Muscle layer of duodenum (tissue), 2 donors: ENCODE measurements around the gene TCF7L1.

ENCODE experiments used
- H3K27ac ChIP-seq: one replicate; pipeline ENCODE4 v1.7.0; 2013; ENCODE audit warnings: mild to moderate bottlenecking, low read length
- H3K27me3 ChIP-seq: one replicate; pipeline ENCODE4 v1.7.0; 2013; ENCODE audit warnings: low read depth, mild to moderate bottlenecking, control low read depth, low read length
- H3K36me3 ChIP-seq, 2 donors: one replicate each; pipeline ENCODE4 v1.7.0; 2013; ENCODE audit warnings: low read length in 2 of 2, control low read depth in 1 of 2, mild to moderate bottlenecking in 1 of 2; ENCODE audit not compliant: insufficient read depth in 2 of 2, control insufficient read depth in 1 of 2
- H3K4me1 ChIP-seq, 2 donors: one replicate each; pipeline ENCODE4 v1.7.0; 2013; ENCODE audit warnings: low read length in 2 of 2, mild to moderate bottlenecking in 2 of 2, control low read depth in 1 of 2, moderate library complexity in 1 of 2; ENCODE audit not compliant: insufficient read depth in 2 of 2, control insufficient read depth in 1 of 2
- H3K4me3 ChIP-seq, 2 donors: one replicate each; pipeline ENCODE4 v1.7.0; 2013; ENCODE audit warnings: low read length in 2 of 2, low read depth in 1 of 2, mild to moderate bottlenecking in 1 of 2
- H3K9me3 ChIP-seq, 2 donors: one replicate each; pipeline ENCODE4 v1.7.0; 2013; ENCODE audit warnings: low read length in 2 of 2, control low read depth in 1 of 2, mild to moderate bottlenecking in 1 of 2; ENCODE audit not compliant: control insufficient read depth in 1 of 2
- donor health status: healthy.

The TCF7L1 gene

GRCh38 chr2:85234868-85235267 lies 101.7 kb downstream of the TCF7L1 start:
- no peak overlapping the region for H3K4me3 ChIP-seq
- H3K27me3 ChIP-seq, result no peaks in the 10 kb centered on the region
- H3K27ac ChIP-seq, result no peak overlapping the region
- no peaks in the 10 kb centered on the region for H3K36me3 ChIP-seq
- H3K9me3 ChIP-seq, result no peaks in the 10 kb centered on the region
- H3K4me1 ChIP-seq, result peaks cover 0 to 15% of the 10 kb centered on the region in 2 donors

GRCh38 chr2:85235281-85235680 lies 102.1 kb downstream of the TCF7L1 start:
- no peaks in the 10 kb centered on the region for H3K27me3 ChIP-seq
- no peak overlapping the region for H3K4me3 ChIP-seq
- no peaks in the 10 kb centered on the region for H3K36me3 ChIP-seq
- H3K9me3 ChIP-seq, result no peaks in the 10 kb centered on the region
- no peak overlapping the region for H3K27ac ChIP-seq
- peaks cover 0 to 18% of the 10 kb centered on the region in 2 donors for H3K4me1 ChIP-seq

GRCh38 chr2:85236084-85236483 lies 102.9 kb downstream of the TCF7L1 start:
- Histone ChIP-seq H3K9me3 (no peaks in the 10 kb centered on the region), H3K27me3 (no peaks in the 10 kb centered on the region), H3K36me3 (no peaks in the 10 kb centered on the region), H3K27ac (no peak overlapping the region), H3K4me1 (peaks cover 0 to 26% of the 10 kb centered on the region in 2 donors), H3K4me3 (no peak overlapping the region)

- H3K9me3 ChIP-seq, result no peaks in the 10 kb centered on the region
- H3K27me3 ChIP-seq, result no peaks in the 10 kb centered on the region
- no peak overlapping the region for H3K27ac ChIP-seq
- no peaks in the 10 kb centered on the region for H3K36me3 ChIP-seq
- H3K4me3 ChIP-seq, result no peak overlapping the region
- H3K4me1 ChIP-seq, result peaks cover 0 to 25% of the 10 kb centered on the region in 2 donors
Observed at GRCh38 chr2:85237849-85238565, 104.8 kb downstream of the TCF7L1 start.

DNA sequence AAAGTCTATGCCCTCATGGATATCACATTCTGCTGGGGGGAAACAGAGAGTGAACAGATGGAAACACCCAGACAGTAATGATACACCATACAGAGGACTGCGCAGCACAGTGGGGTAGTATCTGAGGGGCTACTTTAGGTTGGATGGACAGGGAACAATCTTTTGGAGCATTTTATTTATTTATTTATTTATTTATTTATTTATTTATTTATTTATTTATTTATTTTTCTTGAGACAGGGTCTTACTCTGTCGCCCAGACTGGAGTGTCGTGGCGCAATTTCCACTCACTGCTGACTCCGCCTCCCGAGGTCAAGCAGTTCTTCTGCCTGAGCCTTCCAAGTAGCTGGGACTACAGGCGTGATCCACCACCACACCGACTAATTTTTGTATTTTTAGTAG lies 105.4 kb downstream of the TCF7L1 start:
- no peaks in the 10 kb centered on the region for H3K9me3 ChIP-seq
- H3K27ac ChIP-seq, result no peak overlapping the region
- peaks cover 0 to 31% of the 10 kb centered on the region in 2 donors for H3K4me1 ChIP-seq
- no peaks in the 10 kb centered on the region for H3K36me3 ChIP-seq
- no peak overlapping the region for H3K4me3 ChIP-seq
- H3K27me3 ChIP-seq, result no peaks in the 10 kb centered on the region

DNA sequence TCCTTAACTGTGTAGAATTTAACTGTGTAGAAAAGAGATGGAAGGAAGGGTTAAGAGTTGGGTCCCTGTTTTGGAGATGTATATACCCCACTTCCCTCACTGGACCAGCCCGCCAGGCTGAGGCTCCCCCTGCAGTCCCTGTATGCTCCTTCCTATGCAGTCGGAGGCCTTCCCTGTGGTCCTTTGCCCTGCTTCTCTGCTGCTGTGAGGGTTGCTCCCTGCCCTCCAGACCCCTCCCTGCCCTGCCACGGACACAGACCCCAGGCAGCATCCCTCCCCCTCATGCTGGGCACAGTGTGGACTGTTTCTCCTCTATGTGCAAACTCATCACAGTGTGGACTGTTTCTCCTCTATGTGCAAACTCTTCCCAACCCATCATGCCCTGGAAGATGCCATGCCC lies 105.9 kb downstream of the TCF7L1 start:
- H3K36me3 ChIP-seq, result no peaks in the 10 kb centered on the region
- no peak overlapping the region for H3K27ac ChIP-seq
- no peaks in the 10 kb centered on the region for H3K27me3 ChIP-seq
- H3K4me1 ChIP-seq, result peaks cover 0 to 32% of the 10 kb centered on the region in 2 donors
- no peak overlapping the region for H3K4me3 ChIP-seq
- no peaks in the 10 kb centered on the region for H3K9me3 ChIP-seq

DNA sequence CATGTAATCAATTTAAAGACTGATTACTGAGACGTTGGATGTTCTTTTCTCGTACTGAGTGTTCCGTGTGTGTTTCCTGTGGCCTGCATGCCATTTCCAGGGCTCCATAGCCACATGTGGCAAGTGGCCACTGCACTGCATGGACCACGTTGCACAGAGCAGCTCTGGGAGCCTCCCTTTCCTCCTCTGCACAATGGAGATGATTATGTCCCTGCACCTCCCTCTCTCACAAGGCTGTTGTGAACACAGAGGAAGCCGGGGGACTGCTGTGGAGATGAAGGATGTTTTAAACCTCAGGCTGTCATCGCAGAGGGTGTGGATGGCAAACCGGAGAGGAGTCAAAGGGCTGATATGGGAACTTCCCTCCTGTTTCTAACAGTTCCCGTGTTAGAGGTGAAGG lies 106.9 kb downstream of the TCF7L1 start:
- no peak overlapping the region for H3K4me3 ChIP-seq
- H3K27me3 ChIP-seq, result no peaks in the 10 kb centered on the region
- no peak overlapping the region for H3K27ac ChIP-seq
- H3K36me3 ChIP-seq, result no peaks in the 10 kb centered on the region
- peaks cover 0 to 42% of the 10 kb centered on the region in 2 donors for H3K4me1 ChIP-seq
- H3K9me3 ChIP-seq, result no peaks in the 10 kb centered on the region

DNA sequence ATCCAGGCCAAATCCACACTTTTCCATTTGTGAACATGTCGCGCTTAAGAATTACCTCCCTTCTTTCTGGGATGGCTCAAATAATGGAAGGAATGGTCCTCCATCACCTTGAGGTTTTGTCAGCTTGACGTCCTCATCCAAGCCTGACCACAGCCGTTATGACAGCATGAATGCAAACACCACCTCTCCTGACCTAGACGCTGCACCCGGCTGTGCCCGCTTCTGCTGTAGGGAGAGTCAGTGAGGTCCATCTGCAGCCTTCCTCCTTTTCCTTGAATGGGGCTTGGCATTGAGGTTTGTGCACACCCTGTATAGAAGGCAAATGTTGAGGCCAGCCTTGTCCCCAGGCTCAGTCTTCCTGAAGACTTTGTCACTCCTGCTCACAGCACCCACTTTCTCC lies 109.1 kb downstream of the TCF7L1 start:
- no peaks in the 10 kb centered on the region for H3K9me3 ChIP-seq
- no peaks in the 10 kb centered on the region for H3K27me3 ChIP-seq
- peaks cover 0 to 55% of the 10 kb centered on the region in 2 donors for H3K4me1 ChIP-seq
- no peak overlapping the region for H3K4me3 ChIP-seq
- H3K36me3 ChIP-seq, result no peaks in the 10 kb centered on the region
- H3K27ac ChIP-seq, result no peak overlapping the region

DNA sequence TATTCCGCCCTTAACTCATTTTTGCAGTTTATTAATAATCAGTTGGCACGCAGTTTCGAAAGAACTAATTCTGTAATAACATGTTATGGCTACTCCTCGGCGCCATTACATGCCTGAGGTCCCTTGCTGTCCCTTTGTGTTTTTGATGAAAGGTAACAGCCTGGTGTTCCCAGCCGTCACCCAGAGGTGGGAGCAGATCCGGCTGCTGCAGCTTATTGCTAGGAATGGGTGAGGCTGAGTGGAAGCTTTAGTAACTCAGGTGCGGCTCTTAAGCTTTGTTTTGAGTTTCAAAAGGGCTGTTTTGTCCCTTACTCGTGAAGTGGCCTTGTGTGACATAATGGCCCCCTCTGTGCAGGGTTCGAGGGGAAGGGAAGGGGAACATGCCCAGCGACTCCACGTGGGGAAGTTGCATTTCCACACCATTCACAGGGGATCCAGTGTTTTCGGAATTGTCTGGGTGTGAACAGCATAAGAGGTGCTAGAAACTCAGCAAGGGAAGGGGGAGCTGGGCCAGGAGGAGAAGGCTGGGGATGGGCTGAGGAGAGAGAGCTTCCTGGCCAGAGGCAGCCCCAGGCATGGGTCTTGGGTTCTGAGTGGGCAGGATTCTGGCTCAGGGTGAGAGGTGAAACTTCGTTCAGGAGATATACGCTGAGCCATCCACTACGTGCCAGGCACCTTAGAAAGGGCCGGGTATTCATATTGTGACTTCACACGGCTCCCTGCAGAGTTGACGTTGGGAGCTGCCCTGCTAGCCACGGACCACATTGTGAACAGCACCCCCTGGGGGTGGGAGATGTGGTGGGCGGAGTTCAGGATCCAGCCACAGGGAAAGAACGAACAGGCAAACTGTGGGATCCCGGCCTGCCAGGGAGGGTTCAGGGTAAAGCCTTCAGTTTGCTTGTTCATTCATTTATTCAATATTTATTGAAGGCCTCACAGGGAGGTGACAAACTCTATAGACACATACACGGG lies 110.2 kb downstream of the TCF7L1 start:
- no peak overlapping the region for H3K4me3 ChIP-seq
- no peaks in the 10 kb centered on the region for H3K36me3 ChIP-seq
- no peaks in the 10 kb centered on the region for H3K27me3 ChIP-seq
- no peaks in the 10 kb centered on the region for H3K9me3 ChIP-seq
- H3K4me1 ChIP-seq, result peaks cover 0 to 61% of the 10 kb centered on the region in 2 donors
- H3K27ac ChIP-seq, result no peak overlapping the region

DNA sequence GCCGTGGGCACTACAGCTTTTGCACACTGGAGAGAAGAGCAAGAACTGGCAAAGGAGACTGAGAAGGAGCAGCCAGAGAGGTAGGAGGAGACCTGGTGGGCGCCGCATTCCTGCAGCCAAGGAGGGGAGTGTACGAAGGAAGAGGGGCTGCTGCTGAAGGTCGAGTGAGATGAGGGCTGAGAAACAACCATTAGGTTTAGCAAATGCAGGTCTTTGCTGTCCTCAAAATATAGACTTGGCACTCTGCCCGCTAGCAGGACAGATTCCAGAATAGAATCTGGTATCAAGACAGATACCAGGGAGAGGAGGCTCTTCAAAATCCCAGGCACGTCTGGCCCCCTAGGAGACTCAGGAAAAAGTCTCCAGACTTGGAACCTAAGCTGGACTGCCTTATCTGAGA lies 111.6 kb downstream of the TCF7L1 start:
- Histone ChIP-seq H3K27me3 (no peaks in the 10 kb centered on the region), H3K36me3 (no peaks in the 10 kb centered on the region), H3K27ac (no peak overlapping the region), H3K4me3 (no peak overlapping the region), H3K4me1 (peaks cover 0 to 75% of the 10 kb centered on the region in 2 donors), H3K9me3 (no peaks in the 10 kb centered on the region)

DNA sequence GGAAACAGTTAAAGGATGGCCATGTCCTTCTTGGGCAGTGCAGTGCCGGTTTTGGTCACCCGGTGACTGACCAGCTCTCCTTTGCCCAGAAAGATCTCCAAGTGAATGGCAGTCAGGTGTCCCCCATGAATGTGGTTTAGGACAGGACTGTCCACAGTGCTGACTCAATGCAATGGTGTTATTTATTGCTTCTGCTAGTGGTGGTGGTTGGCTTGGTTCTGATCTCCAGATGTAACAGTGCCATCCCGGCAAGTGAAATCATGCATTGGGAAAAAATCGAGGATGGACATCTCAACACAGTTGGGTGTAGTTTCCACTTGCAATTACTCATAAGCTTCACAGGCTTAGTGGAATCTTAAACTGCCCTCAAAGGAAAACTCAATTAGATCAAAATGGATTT lies 112.7 kb downstream of the TCF7L1 start:
- no peak overlapping the region for H3K27ac ChIP-seq
- peaks cover 3 to 71% of the 10 kb centered on the region in 2 donors for H3K4me1 ChIP-seq

More for the DNA sequence above, 112.7 kb downstream of the TCF7L1 start:
- no peaks in the 10 kb centered on the region for H3K27me3 ChIP-seq
- no peaks in the 10 kb centered on the region for H3K9me3 ChIP-seq
- H3K4me3 ChIP-seq, result no peak overlapping the region
- H3K36me3 ChIP-seq, result no peaks in the 10 kb centered on the region
